HUES48 (cell line): ENCODE results near the gene CYP4B1.

ENCODE experiments used
- H3K27ac ChIP-seq: one replicate; pipeline ENCODE4 v1.7.0; 2013; ENCODE audit warnings: low read depth, low read length, inconsistent platforms
- H3K27me3 ChIP-seq: 2 replicates; pipeline ENCODE4 v1.6.1; 2013; ENCODE audit warnings: mild to moderate bottlenecking, low read length; ENCODE audit not compliant: control insufficient read depth, insufficient read depth
- H3K36me3 ChIP-seq: 2 replicates; pipeline ENCODE4 v1.6.1; 2013; ENCODE audit warnings: low read length; ENCODE audit not compliant: control insufficient read depth, insufficient read depth
- H3K4me1 ChIP-seq: 2 replicates; pipeline ENCODE4 v1.6.1; 2013; ENCODE audit warnings: mild to moderate bottlenecking, low read length; ENCODE audit not compliant: control insufficient read depth, insufficient read depth
- H3K4me3 ChIP-seq: 2 replicates; pipeline ENCODE4 v1.5.1; 2013; ENCODE audit warnings: mild to moderate bottlenecking, low read depth, low read length
- H3K9ac ChIP-seq: 2 replicates; pipeline ENCODE4 v1.6.1; 2013; ENCODE audit warnings: mild to moderate bottlenecking, low read depth, low read length, moderate library complexity
- H3K9me3 ChIP-seq: 2 replicates; pipeline ENCODE4 v1.6.1; 2013; ENCODE audit warnings: low read length; ENCODE audit not compliant: control insufficient read depth, insufficient read depth

CYP4B1 gene

GRCh38 chr1:46797696-46798470, 963 bp upstream of the CYP4B1 start:
- Histone ChIP-seq H3K27ac (no peak overlapping the region), H3K27me3 (no peaks in the 10 kb centered on the region), H3K9me3 (no peaks in the 10 kb centered on the region), H3K9ac (no peak overlapping the region), H3K4me1 (no peaks in the 10 kb centered on the region), H3K36me3 (no peaks in the 10 kb centered on the region), H3K4me3 (no peak overlapping the region)

- Histone ChIP-seq H3K27me3 (no peaks in the 10 kb centered on the region), H3K27ac (no peak overlapping the region), H3K4me3 (no peak overlapping the region), H3K9ac (no peak overlapping the region), H3K9me3 (no peaks in the 10 kb centered on the region), H3K36me3 (no peaks in the 10 kb centered on the region), H3K4me1 (no peaks in the 10 kb centered on the region)
Observed at GRCh38 chr1:46800742-46801141, 1.9 kb downstream of the CYP4B1 start.

DNA sequence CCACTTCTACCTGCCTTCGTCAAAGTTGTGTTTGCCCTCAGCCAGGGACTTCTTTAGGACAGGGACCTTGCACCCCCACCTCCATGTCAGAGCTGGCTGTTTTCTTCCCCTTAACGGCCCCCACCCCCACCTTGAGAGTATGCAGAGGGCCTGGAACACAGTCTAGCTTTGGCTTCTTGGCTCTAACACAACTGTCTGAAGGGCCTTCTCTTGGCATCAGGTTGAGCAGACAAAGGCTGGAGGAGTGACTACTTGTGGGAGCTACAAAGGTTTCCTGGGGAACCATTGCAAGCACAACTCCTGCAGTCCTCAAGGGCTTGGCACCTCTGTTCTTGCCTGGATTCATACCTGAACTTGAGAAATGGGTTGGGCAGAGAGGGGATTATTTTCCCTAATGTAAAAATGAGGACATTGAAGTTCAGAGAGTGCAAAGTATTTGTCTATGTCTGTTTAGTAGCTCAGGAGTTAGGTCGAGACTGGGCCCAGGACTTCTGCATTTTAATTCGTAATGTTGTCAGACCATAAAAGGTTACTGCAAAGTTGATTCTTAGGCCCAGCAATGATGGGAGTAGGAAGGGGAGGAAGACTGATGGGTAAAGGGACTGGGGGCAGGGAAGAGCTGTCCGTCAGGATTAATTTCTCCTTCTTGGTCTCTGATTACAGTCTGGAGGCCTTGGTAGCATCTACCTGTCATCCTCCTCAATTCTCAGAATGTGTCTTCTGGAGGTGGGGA, 2.6 kb downstream of the CYP4B1 start:
- H3K27ac ChIP-seq, result no peak overlapping the region
- no peaks in the 10 kb centered on the region for H3K27me3 ChIP-seq
- H3K9ac ChIP-seq, result no peak overlapping the region
- H3K9me3 ChIP-seq, result no peaks in the 10 kb centered on the region
- peaks cover 5% of the 10 kb centered on the region; the same call in 1 of the 2 replicates for H3K4me1 ChIP-seq
- H3K4me3 ChIP-seq, result no peak overlapping the region
- H3K36me3 ChIP-seq, result no peaks in the 10 kb centered on the region

GRCh38 chr1:46802081-46802480, 3.2 kb downstream of the CYP4B1 start:
- H3K27me3 ChIP-seq, result no peaks in the 10 kb centered on the region
- H3K9ac ChIP-seq, result no peak overlapping the region
- peaks cover 6% of the 10 kb centered on the region; the same call in 1 of the 2 replicates for H3K4me1 ChIP-seq
- H3K4me3 ChIP-seq, result no peak overlapping the region
- H3K36me3 ChIP-seq, result no peaks in the 10 kb centered on the region
- H3K9me3 ChIP-seq, result no peaks in the 10 kb centered on the region
- no peak overlapping the region for H3K27ac ChIP-seq

DNA sequence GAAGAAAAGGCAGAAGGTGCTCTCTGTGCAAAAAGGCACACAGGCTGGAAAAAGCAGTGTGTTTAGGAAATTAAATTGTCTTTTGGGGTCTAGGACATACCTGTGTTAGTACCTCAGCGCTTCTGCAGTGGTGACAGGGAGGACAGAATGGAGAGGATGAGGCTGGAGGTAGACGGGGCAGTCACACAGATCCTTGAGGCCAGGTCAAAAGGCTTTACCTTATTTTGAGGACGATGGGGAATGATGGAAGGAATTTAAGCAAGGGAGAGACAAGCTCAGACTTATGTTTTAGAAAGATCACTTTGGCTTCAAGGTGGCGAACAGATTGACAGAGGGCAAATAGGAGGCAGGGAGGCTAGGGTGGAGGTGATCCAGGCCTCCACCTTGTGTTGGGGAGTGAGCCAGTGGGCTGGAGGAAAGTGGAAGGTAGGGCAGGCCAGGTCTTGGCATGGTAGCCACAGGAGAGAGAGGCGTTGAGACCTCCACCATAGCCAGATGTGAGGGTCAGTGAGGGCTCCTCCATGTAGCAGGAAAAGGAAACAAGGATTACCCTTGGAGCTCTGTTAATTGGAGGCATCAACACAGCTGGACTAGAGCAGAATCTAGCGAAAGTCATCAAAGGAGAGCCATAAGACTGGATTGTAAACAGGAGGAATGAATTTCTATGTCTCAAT, 4.2 kb downstream of the CYP4B1 start:
- no peaks in the 10 kb centered on the region for H3K9me3 ChIP-seq
- no peak overlapping the region for H3K27ac ChIP-seq
- H3K4me1 ChIP-seq, result peaks cover 6% of the 10 kb centered on the region; the same call in 1 of the 2 replicates
- H3K4me3 ChIP-seq, result no peak overlapping the region
- H3K27me3 ChIP-seq, result no peaks in the 10 kb centered on the region
- H3K36me3 ChIP-seq, result no peaks in the 10 kb centered on the region
- no peak overlapping the region for H3K9ac ChIP-seq

- no peaks in the 10 kb centered on the region for H3K36me3 ChIP-seq
- H3K9me3 ChIP-seq, result no peaks in the 10 kb centered on the region
- H3K27ac ChIP-seq, result no peak overlapping the region
- H3K9ac ChIP-seq, result no peak overlapping the region
- no peaks in the 10 kb centered on the region for H3K27me3 ChIP-seq
- H3K4me3 ChIP-seq, result no peak overlapping the region
- peaks cover 6% of the 10 kb centered on the region; the same call in 1 of the 2 replicates for H3K4me1 ChIP-seq
Observed at GRCh38 chr1:46804027-46804889, 5.4 kb downstream of the CYP4B1 start.

GRCh38 chr1:46804926-46805325, 6.1 kb downstream of the CYP4B1 start:
- Histone ChIP-seq H3K4me1 (peaks cover 6% of the 10 kb centered on the region; the same call in 1 of the 2 replicates), H3K9ac (no peak overlapping the region), H3K27ac (no peak overlapping the region), H3K27me3 (no peaks in the 10 kb centered on the region), H3K36me3 (no peaks in the 10 kb centered on the region), H3K9me3 (no peaks in the 10 kb centered on the region), H3K4me3 (no peak overlapping the region)

- no peaks in the 10 kb centered on the region for H3K27me3 ChIP-seq
- H3K4me1 ChIP-seq, result peaks cover 6% of the 10 kb centered on the region; the same call in 1 of the 2 replicates
- H3K9me3 ChIP-seq, result no peaks in the 10 kb centered on the region
- H3K36me3 ChIP-seq, result no peaks in the 10 kb centered on the region
- H3K27ac ChIP-seq, result no peak overlapping the region
- no peak overlapping the region for H3K4me3 ChIP-seq
- no peak overlapping the region for H3K9ac ChIP-seq
Observed at GRCh38 chr1:46805755-46806154, 6.9 kb downstream of the CYP4B1 start.

DNA sequence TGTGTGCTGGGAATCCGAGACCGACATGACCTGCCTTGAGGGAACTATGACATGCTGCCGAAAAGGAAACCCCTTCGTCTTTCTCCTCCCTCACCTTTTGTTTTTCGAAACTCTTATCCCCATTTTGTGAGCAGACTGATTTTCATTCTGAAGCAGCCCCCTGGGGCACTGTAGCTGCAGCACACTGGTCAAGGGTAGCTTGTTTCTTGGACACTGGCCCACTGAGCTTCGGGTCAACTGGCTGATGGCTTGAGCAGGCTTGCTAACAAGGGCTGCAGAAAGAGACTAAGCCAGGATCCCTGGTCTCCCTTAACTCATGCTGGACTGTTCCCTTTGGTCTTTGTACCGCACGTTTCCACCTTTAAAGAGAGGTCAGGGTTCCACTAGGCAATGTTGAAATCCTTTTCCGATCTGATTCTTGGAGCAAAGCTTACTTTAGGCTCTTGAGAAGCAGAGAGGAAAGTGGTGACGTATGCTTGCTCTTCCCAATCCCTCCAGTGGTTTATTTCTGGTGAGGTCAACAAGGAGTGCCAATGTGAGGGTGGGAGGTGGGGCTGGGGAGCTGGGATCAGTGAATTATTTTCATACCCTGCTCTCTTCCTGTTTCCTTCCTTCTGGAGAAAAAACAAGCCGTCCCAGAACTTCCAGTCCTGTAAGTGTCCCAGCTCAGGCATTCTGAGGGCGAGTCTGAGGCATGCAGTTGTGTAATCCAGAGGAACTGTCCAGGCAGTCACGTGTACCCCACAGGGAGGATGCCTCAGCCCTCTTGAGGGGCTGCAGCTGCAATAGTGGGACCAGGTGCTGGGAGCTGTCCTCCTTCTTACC, 7.6 kb downstream of the CYP4B1 start:
- no peaks in the 10 kb centered on the region for H3K36me3 ChIP-seq
- no peak overlapping the region for H3K27ac ChIP-seq
- H3K9me3 ChIP-seq, result no peaks in the 10 kb centered on the region
- H3K4me1 ChIP-seq, result peaks cover 6% of the 10 kb centered on the region; the same call in 1 of the 2 replicates
- no peak overlapping the region for H3K4me3 ChIP-seq
- H3K9ac ChIP-seq, result no peak overlapping the region
- H3K27me3 ChIP-seq, result no peaks in the 10 kb centered on the region
